ENCODE results near the gene CEACAM6. TPM values are rescaled to one million over a fixed set of nuclear protein-coding genes. Genes with fewer than 3 reads are reported as not detected.

The CEACAM6 gene
- total and polyA plus RNA-seq, 2 donors (not counting 1 experiment from before 2014, with no cell fraction given) = not detected

GRCh38 chr19:41792513-41793413 lies 37.4 kb downstream of the CEACAM6 start:
- 35% methylated on average over 15 of the region's 22 CpGs for WGBS (ENCODE audit: insufficient coverage)
- no peak overlapping the region for H3K4me3 Mint-ChIP-seq
- H3K27me3 Mint-ChIP-seq = peaks cover 38% of the 10 kb centered on the region
- Histone ChIP-seq H3K27ac (ENCODE audit: low read length in 2 of 2) (no peak overlapping the region), H3K36me3 (replicated peaks in 1 of 2; ENCODE audit: control extremely low read depth in 1 of 2, control insufficient read depth in 1 of 2, extremely low read depth in 1 of 2, insufficient read depth in 2 of 2, low read length in 1 of 2) (no peaks in the 10 kb centered on the region), H3K79me2 (ENCODE audit: control insufficient read depth, insufficient read depth, low read length) (no peaks in the 10 kb centered on the region), H3K4me3 (ENCODE audit: control extremely low read depth in 1 of 5, extremely low read depth in 1 of 5, insufficient read depth in 1 of 5, low read depth in 2 of 5, low read length in 4 of 5) (no peak overlapping the region), H3K9ac (ENCODE audit: low read length) (no peak overlapping the region), H4K20me1 (ENCODE audit: control insufficient read depth, insufficient read depth, low read length, poor library complexity, severe bottlenecking) (no peaks in the 10 kb centered on the region), H3K9me3 (ENCODE audit: control extremely low read depth in 1 of 3, control insufficient read depth in 2 of 3, insufficient read depth in 1 of 3, low read length in 2 of 3) (no peaks in the 10 kb centered on the region), H3K4me1 (ENCODE audit: control insufficient read depth in 2 of 2, insufficient read depth in 2 of 2, low read length in 2 of 2) (peaks cover 0 to 2% of the 10 kb centered on the region in 2 donors), H2AFZ (ENCODE audit: insufficient read depth, low read depth, low read length, poor library complexity, severe bottlenecking) (no peak overlapping the region), H3K27me3 (replicated peaks in 1 of 4; ENCODE audit: control extremely low read depth in 1 of 4, control insufficient read depth in 3 of 4, insufficient read depth in 4 of 4, low read length in 3 of 4) (peaks cover 0 to 8% (median 3%) of the 10 kb centered on the region in 4 experiments), H3K4me2 (replicated peaks; ENCODE audit: low read depth, low read length, poor library complexity, severe bottlenecking) (no peak overlapping the region)
- peak; percentile 54 for ATAC-seq (ENCODE audit: low read depth)
- no peaks in the 10 kb centered on the region for H3K9me3 Mint-ChIP-seq (ENCODE audit: insufficient read depth)
- intact Hi-C loops (cut with micrococcal nuclease) = loop anchor here (1.0 to 10.0 kb wide), 2 partner anchors 29 to 162 kb away; partner anchors contain the start of gene RABAC1
- POLR2A ChIA-PET = no interaction called here
- no peak overlapping the region for H3K27ac Mint-ChIP-seq
- TF ChIP-seq EZH2 (IDR thresholded peaks at IDR 0.05; ENCODE audit: borderline replicate concordance, insufficient read depth, low read depth, low read length, poor library complexity, severe bottlenecking) (no peak), CTCF (IDR thresholded peaks at IDR 0.05) (peak; percentile 82)
- H3K4me1 Mint-ChIP-seq = peaks cover 6% of the 10 kb centered on the region
- DNase-seq = peak; percentile 71
- CTCF ChIA-PET = interaction anchor here (0.6 to 6.1 kb wide), 32 partner anchors 8 to 242 kb away, joined by 3 to 249 read pairs (median 4); partner anchors contain the start of gene RABAC1

- H3K27me3 ChIP-seq (replicated peaks in 1 of 4; ENCODE audit: control extremely low read depth in 1 of 4, control insufficient read depth in 3 of 4, insufficient read depth in 4 of 4, low read length in 3 of 4) = peaks cover 0 to 8% (median 3%) of the 10 kb centered on the region in 4 experiments
- H3K79me2 ChIP-seq (ENCODE audit: control insufficient read depth, insufficient read depth, low read length) = no peaks in the 10 kb centered on the region
- no peak overlapping the region for H3K4me3 Mint-ChIP-seq
- WGBS (ENCODE audit: insufficient coverage) = no CpG with 5 or more reads among the region's 1 CpG
- H3K27ac Mint-ChIP-seq = no peak overlapping the region
- H3K36me3 ChIP-seq (replicated peaks in 1 of 2; ENCODE audit: control extremely low read depth in 1 of 2, control insufficient read depth in 1 of 2, extremely low read depth in 1 of 2, insufficient read depth in 2 of 2, low read length in 1 of 2) = no peaks in the 10 kb centered on the region
- H4K20me1 ChIP-seq (ENCODE audit: control insufficient read depth, insufficient read depth, low read length, poor library complexity, severe bottlenecking) = no peaks in the 10 kb centered on the region
- H3K4me2 ChIP-seq (replicated peaks; ENCODE audit: low read depth, low read length, poor library complexity, severe bottlenecking) = no peak overlapping the region
- no peak for DNase-seq
- H3K9me3 ChIP-seq (ENCODE audit: control extremely low read depth in 1 of 3, control insufficient read depth in 2 of 3, insufficient read depth in 1 of 3, low read length in 2 of 3) = no peaks in the 10 kb centered on the region
- CTCF ChIA-PET = interaction anchor here (0.6 to 6.1 kb wide), 29 partner anchors 9 to 241 kb away, joined by 3 to 249 read pairs (median 4); partner anchors contain the start of gene RABAC1
- H3K4me1 ChIP-seq (ENCODE audit: control insufficient read depth in 2 of 2, insufficient read depth in 2 of 2, low read length in 2 of 2) = peaks cover 0 to 2% of the 10 kb centered on the region in 2 donors
- H3K9ac ChIP-seq (ENCODE audit: low read length) = no peak overlapping the region
- H2AFZ ChIP-seq (ENCODE audit: insufficient read depth, low read depth, low read length, poor library complexity, severe bottlenecking) = no peak overlapping the region
- no peak for ATAC-seq (ENCODE audit: low read depth)
- H3K4me1 Mint-ChIP-seq = peaks cover 6% of the 10 kb centered on the region
- TF ChIP-seq CTCF (IDR thresholded peaks at IDR 0.05) (no peak), EZH2 (IDR thresholded peaks at IDR 0.05; ENCODE audit: borderline replicate concordance, insufficient read depth, low read depth, low read length, poor library complexity, severe bottlenecking) (no peak)
- H3K9me3 Mint-ChIP-seq (ENCODE audit: insufficient read depth) = no peaks in the 10 kb centered on the region
- POLR2A ChIA-PET = no interaction called here
- intact Hi-C loops (cut with micrococcal nuclease) = loop anchor here (1.0 to 10.0 kb wide), 2 partner anchors 28 to 161 kb away; partner anchors contain the start of gene RABAC1
- peaks cover 36% of the 10 kb centered on the region for H3K27me3 Mint-ChIP-seq
- no peak overlapping the region for H3K4me3 ChIP-seq (ENCODE audit: control extremely low read depth in 1 of 5, extremely low read depth in 1 of 5, insufficient read depth in 1 of 5, low read depth in 2 of 5, low read length in 4 of 5)
- H3K27ac ChIP-seq (ENCODE audit: low read length in 2 of 2) = no peak overlapping the region
Measured at GRCh38 chr19:41793414-41793727, 38.0 kb downstream of the CEACAM6 start.
